Skin epidermis (tissue), 12 donors: ENCODE measurements around the gene NAALADL1.

Experiments
- H3K27ac ChIP-seq, 21 experiments: fragments of 200-600 bp; sonication (generic) in 11 of 21; one replicate each; pipeline ENCODE4 v1.5.0; 2020; ENCODE audit warnings: mild to moderate bottlenecking in 3 of 21, inconsistent platforms in 2 of 21, moderate library complexity in 2 of 21
- H3K4me3 ChIP-seq, 7 experiments: fragments of 200-600 bp; sonication (generic) in 2 of 7; one replicate each; pipeline ENCODE4 v1.5.0; 2020; ENCODE audit warnings: inconsistent platforms in 2 of 7, mild to moderate bottlenecking in 2 of 7, moderate library complexity in 1 of 7

Gene NAALADL1

DNA sequence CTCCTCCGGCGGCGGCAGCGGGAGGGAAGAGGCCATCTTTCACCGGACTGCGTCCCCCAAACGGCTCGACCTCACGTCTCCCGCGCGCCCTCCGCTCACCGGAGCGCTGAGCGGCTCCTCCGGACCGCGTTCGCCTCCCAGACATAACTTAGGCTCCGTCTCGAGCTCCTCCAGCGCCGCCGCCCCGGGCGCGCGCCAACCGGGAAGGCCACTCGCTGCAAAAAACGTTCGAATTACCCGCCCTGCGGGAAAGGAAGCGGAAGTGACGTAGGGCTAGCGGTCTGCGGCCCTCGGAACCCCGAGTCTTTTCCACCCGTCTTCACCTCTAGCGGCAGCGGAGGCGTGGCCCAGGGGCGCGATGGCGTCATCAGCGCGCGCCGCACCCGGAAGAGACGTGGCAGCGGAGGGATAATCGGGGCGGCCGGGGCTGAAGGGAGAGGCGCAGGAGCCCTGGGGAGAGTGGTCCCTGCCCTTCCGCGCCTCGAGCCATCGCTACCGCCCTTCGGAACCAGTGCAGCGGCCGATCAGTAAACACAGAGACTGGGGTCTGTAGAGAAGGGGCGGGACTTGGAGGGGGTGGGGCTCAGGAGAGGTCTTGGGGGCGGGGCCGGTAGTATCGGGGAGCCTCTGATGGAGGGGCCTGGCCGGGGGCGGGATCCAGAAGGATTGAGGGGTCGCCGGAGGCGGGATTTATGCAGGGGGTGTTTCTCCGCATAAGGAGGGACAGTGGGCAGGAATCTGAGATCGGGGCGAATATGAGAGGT is 25.7 kb upstream of the NAALADL1 start, which contains the start of the genes CDCA5 and ZFPL1:
Gene CDCA5 (minus strand): TSS at position 207 of the 764 bp plus-strand sequence. CDS start 62 bp downstream, at position 145.
Gene ZFPL1 (plus strand): TSS at position 389 of the 764 bp plus-strand sequence. CDS start 477 bp downstream, outside the sequence.
- Histone ChIP-seq H3K27ac (peak within 1 kb of the TSS; percentile 27 to 97 (median 93)), H3K4me3 (peak within 1 kb of the TSS; percentile 58 to 98 (median 73))

DNA sequence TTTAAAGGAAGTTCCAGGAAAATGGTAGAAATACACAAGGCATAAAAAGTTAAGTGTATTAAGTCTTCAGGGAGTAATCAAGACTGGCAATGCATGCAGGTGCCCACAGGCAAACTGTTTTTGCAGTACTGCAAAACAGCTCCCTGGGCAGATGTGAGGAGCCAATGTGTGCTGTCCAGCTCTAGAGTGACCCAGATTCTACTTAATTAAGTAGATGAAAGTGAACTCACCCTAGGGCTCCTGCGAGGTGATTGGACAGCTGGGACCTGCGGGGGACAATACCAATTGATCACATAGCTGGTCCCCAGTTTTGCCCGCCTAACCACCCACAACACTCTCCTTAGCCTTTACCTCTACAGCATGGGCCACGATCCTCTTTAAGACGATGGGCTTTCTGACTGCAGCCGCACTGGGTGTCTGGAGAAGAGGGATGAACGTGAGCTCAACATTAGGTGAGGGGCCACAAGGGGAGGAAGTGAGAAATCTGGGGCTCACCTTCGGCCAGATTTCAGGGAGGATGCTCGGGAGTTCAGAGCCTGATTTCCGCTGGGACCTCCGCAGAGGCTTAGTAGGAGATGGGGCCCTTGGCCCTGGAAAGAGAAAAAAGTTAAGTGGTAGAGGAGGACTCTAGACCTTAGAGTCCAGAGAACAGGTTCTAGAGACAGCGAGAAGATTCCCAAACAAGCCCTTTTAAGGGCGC is 24.9 kb upstream of the NAALADL1 start:
- Histone ChIP-seq H3K4me3 (peak overlapping the region; percentile 58 to 98 (median 73)), H3K27ac (peak overlapping the region; percentile 17 to 97 (median 93))

DNA sequence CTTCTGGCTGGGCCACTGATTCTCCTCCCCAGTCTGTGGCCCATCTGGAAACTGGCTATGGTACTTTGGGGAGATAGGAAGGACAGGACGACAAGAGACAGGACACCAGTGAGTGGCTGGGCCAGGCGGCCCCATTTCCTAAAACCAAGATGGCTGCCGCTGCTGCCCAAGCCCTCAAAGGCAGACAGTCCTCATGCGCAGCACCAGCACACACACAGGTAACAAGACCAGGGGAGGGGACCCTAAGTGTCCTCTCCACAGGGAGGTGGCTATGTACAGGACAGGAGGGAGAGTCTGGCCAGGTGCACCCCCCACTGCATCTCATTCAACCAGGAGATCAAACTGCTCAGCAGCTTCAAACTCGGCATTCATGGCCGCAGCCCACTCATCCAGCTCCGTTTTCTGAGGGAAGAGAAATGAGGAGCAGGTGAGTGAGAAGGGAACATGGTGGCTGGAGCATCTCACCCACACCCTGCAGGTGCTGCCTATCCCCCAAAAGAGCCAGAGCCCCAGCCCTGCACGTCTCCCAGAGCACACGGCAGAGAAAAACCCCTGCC is 20.5 kb upstream of the NAALADL1 start:
- Histone ChIP-seq H3K4me3 (no peak overlapping the region), H3K27ac (peak overlapping the region in 3 of 21 experiments; percentile 9 to 51 (median 21))

DNA sequence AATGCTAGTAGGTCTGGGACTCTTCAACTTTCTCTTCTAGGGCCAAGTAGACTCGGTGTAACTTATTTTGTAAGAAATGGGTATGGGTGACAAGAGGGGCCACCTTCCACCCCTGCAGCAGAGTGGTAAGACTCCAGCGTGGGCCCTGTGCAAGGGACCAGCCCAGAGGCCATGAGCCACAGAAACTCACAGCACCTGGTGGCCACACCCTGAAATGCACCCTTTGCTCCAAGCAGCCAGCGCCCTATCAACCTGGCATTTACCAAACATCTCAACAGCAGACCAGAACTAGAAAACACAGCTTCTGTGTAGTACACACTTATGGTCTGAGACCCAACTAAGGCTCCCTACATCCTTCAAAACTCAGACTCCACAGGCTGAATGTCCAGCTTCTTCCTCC is 19.8 kb upstream of the NAALADL1 start:
- Histone ChIP-seq H3K27ac (peak overlapping the region in 3 of 21 experiments; percentile 9 to 51 (median 21)), H3K4me3 (no peak overlapping the region)

DNA sequence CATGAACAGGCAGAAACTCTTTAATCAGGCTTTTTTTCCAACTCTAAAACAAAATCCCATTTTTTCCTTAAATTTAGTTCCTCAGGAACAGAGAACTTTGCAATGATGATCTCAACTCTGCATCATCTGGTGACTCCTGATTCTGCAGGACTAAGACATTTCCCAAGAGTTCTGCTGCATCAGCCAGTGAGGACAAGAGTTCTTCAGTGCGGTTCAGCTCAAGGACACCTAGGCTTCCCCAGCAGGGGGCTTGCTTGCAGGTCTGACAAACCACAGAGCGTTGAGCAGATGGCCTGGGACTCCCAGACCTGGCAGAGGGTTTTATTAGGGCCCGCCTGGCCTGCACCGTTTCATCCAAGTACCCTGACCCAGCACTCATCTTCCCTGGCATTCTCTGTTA is 19.1 kb upstream of the NAALADL1 start:
- Histone ChIP-seq H3K4me3 (no peak overlapping the region), H3K27ac (no peak overlapping the region)

DNA sequence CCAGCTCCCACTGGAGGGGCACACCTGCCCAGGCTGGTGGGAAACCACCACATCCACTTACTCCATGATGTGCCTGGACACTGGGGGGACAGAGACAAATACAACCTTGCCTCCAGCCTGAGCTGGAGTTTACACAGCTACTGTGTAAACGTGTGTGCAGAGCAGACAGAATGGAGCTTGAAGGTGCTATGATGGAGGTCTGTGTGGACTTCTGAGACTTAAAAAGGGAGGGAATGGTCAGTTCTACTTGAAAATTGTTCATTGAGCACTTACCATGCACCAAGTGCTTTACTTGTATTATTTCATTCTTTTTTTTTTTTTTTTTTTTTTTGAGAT is 14.2 kb upstream of the NAALADL1 start:
- Histone ChIP-seq H3K27ac (no peak overlapping the region), H3K4me3 (no peak overlapping the region)

DNA sequence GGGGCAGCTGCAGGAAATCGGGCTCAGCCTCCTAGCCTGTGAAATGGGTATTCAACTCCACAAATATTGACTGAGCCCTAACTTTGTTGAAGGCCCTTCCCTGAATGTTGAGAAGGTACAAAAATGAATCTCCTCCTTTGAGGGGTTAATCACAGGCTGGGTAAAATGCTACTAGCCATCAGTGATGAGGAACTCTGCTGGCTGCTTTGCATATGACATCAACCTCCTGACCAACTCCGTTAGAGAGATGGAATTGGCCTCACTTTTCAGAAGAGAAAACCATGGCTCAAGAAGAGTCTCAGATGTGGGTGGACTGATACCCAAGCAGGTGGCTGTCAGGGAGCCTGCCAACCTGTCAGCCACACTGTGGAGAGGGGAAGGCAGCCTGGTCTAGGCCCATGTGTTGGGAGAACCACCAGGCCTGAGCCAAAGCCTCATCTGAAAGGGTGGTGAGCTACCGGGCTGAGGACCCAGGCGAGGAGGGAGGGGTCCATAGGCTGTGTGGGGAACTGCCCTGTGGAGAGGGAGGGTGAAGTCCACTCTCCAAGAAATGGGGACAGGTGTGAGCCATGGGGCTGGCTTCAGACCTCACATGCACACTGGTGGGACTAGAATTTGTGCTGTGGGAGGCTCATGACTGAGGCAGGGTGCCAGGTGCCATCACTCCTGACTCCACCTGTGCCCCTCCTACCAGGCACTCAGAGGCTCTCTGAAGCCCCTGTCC is 13.7 kb upstream of the NAALADL1 start:
- Histone ChIP-seq H3K27ac (no peak overlapping the region), H3K4me3 (no peak overlapping the region)

DNA sequence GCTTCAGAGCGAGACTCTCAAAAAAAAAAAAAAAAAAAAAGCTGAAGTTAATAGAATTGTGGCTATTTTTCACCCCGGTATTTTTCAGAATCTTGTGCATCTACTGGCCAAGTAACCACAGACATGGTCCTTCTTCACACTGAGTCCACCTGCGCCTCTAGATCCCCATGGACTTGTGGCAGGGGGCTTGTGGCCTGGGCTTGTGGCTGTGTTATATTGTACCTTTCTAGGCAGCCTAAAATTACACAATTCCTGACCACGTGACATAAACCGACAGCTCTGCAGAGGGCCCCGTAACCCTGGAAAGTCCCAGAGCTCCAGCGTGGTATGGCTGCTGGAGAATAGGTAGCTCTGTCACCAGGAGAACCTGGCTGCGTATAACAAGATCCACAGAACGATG is 10.9 kb upstream of the NAALADL1 start:
- Histone ChIP-seq H3K4me3 (no peak overlapping the region), H3K27ac (no peak overlapping the region)

DNA sequence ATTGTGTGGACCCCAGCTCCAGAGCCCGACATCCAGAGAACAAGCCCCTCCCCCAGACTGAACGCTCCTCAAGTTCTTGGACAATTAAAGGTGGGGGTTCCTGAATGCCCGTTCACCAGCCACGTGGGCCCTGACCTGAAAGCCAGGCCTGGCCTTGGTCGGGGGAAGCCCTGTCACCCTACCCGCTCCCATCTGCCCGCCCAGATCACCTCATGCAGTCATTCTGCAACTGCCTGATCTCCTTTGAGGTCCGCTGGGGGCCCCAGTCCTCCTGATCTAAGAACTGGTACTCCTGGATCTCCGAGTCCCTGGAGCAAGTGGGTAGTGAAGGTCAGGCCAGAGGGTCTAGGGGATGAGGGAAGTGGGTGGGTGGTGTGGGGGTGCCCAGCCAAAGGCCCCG is 9.1 kb upstream of the NAALADL1 start:
- no peak overlapping the region for H3K27ac ChIP-seq
- H3K4me3 ChIP-seq, result no peak overlapping the region

DNA sequence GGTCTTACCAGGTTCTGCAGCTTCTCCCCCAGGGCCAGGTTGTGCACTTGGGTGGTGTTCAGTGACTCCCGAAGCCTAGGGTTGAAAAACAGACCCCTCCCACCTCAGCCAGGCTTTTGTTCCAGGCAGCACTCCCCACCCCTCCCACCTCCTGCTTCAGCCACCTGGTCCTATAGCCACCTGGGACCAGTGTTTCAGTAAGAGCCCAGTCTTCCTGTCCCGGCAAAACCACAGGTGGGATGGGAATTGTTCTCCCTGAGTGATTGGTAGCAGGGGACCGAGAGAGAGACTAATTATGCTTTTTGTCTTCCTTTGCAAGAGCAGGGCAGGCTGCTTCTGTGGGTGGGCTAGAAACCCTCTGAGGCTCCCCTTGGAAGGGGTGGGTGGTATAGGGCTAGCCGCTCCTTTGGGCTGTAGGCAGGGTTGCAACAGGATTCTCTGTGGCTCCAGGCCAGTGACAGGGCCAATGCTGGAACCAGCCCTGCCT is 8.5 kb upstream of the NAALADL1 start:
- Histone ChIP-seq H3K27ac (no peak overlapping the region), H3K4me3 (no peak overlapping the region)

DNA sequence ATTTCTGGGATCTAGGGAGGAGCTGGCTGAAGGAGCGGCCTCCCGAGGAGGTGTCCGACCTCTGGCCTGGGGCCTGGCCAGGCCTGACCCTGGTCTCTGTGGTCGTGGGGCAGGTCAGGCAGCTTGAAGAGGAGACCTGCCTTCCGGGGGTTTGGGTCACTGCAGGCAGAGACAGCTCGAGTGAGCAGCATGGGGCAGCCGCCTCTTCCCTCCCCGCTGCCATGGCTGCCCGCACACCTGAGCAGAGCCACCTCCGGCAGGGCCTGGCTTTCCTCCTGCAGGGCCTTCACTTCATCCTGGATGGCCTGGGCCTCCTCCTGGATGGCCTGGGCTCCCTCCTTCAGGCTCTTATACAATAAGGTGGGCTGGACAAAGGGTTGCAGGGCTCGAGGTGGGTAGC is 8.0 kb upstream of the NAALADL1 start:
- Histone ChIP-seq H3K4me3 (no peak overlapping the region), H3K27ac (no peak overlapping the region)

DNA sequence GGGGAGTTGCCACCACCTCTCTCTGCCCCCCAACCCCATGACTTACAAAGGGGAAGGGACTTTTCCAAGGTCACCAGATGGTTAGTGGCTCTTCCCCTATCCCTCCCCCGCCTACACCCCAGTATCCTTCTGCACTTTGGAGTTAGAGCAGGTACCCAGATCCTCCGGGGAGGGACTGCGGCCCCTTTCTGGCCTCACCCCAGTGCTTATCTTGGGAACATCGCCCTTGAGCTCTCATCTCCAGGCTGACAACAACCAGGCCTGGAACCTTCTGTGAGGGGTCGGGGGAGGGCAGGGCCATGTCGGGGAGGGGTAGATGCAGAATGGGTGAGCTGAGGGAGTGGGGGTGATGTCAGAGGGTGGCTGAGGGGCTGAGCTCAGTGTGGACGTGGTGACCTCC is 7.5 kb upstream of the NAALADL1 start:
- Histone ChIP-seq H3K27ac (no peak overlapping the region), H3K4me3 (no peak overlapping the region)

DNA sequence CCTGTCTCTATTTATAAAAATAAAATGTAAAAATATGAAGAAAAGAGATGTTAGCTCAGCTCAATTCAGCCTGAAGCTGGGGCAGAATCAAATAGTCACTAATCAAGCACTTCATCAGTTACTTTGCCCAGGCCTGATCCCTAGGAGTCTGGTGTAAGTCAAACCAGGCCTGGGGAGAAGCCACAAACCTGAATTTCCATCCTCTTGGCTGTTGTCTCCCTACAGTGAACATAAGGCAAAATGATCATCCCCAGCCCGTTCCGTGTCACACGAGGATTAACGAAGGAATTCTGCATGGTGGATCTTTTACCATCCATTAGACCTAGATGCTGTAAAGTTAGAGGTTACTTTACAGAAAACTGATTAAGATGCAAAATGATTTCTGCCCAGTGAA is 6.5 kb upstream of the NAALADL1 start:
- Histone ChIP-seq H3K4me3 (no peak overlapping the region), H3K27ac (no peak overlapping the region)

DNA sequence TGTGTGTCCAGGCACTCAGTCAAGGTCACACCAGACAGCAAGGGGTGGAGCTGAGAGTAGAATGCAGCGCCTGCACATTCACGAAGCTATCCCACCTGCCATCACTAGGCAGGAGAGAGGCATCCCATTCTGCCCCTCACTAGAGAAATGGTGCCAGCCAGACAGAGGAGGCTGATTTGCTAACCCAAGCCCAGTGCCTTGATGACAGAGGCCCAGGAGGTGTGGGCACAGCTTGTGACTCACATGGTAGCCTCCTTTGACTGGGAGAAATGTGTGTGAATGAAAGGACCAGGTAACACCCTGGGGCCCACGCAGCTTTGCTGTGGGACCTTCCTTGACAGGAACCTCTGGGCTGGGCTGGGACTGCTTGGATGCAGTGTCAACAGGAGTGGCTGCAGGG is 5.2 kb upstream of the NAALADL1 start:
- Histone ChIP-seq H3K27ac (no peak overlapping the region), H3K4me3 (no peak overlapping the region)

DNA sequence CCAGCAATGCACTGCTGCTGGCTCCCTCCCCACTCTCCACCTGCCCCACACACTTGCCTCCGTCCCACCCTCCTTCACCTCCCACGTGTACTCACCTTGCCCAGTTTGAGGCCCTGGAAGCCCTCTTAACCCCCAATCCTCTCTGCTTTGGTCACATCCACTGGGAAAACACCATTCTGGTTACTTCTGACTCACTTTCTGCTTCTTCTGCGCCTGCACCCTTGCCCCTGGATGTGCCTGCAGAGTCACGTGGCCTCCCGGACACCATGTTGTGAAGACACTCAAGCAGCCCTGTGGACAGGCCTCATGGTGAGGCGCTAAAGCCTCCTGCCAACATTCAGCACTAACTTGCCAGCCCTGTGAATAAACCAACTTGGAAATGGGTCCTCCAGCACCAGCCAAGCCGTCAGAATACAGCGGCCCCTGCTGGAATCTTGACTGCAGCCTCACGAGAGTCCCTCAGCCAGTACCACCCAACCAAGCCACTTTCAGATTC is 2.6 kb upstream of the NAALADL1 start:
- no peak overlapping the region for H3K27ac ChIP-seq
- H3K4me3 ChIP-seq, result no peak overlapping the region

DNA sequence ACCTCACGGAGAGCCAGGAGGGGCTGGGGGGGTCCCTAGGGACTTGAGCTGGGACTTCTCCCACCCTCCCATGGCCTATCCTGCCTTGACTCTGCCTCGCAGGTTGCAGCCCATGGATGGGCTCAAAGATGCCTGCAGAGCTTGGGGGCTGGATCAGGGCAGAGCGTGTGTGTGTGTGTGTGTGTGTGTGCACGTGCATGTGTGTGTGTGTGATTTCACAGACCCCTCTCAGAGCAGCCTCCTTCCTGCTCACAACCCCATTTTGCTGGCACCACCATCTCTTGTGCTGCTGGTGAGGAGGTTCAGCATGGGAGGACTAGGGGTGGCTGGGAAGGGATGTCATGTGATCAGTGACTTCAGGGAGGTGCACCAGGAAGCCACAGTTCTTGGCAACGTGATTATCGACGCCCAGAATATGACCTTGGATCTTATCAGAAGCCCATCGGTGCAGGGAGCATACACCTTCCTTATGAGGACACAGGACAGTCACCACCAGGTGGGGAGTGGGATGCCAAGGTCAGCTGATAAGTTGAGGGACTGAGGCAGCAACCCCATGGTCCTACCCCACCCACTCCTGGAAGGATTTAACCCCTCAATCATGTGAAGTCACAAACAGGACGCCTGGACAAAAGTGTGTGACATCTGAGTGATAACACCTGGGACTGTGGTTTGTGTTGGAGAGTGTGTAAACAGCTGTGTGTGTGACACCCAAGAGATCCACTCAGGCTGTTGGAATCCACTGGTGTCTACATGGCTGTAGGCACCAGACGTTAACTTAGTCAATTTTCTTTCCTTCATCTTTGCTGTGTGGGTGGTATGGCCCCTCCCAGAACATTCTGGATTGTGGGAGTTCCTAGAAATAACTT is 1.8 kb upstream of the NAALADL1 start:
- no peak overlapping the region for H3K27ac ChIP-seq
- no peak overlapping the region for H3K4me3 ChIP-seq

DNA sequence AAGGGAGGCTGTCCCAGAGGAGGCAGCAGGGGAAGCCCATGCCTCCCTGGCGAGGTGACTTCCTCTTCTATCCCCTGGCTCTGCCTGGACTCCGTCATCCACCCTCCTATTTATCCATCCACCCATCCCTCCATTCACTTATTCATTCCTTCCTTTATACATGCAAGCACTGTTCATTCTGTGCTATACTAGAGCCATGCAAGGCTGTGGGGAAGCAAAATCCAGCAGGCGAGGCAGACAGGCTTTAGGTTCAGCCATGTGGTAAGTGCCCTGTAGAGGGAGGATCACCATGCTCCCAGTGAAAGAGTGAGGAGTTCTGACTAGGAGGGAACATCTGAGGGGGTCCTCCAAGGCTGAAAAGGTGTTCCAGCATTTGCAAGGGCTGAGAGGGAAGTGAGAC is 1.2 kb upstream of the NAALADL1 start:
- no peak overlapping the region for H3K27ac ChIP-seq
- H3K4me3 ChIP-seq, result no peak overlapping the region

DNA sequence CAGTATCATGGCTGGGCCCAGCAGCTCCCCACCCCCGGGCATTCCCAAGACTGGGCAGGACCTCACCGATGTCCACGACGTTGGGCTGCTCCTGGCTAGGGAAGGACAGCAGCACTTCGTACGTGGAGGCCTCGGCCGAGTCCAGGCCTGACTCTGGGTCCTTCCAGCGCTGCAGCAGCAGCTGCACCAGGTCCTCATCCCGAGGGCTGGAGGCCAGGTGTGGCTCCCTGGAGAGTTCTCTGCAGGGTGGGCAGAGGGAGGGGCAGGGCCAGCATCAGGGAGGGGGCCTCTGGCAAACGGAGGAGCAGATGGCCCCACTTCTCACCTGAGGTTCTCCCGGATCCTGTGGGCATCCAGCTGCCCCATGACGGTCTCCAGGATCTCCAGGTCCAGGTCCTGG is 341 bp downstream of the NAALADL1 start:
- Histone ChIP-seq H3K27ac (no peak overlapping the region), H3K4me3 (no peak overlapping the region)

DNA sequence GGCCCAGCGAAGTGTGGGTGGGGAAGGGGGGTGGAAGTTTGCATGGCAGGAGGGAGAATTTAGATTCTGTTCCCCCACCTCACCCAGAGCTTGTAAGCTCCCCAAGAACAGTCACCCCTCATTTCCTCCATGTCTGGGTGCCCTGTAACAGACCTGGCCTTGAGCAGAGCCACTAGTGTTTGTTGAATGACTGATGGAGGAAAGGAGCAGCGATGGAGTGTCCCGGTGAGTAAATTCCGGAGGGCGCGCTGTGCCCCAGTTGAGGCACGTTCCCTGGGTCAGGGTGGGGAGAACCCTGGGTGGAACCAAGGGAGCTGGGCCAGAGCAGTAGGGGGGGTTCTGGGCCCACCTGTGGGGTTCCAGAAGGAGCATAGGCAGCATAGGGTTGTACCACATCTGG is 827 bp downstream of the NAALADL1 start:
- H3K27ac ChIP-seq, result no peak overlapping the region
- H3K4me3 ChIP-seq, result no peak overlapping the region
